HepG2 (cell line): ENCODE data around the gene SYPL2. TPM values are rescaled to one million over a fixed set of nuclear protein-coding genes. Genes with fewer than 3 reads are reported as not detected.

Experiments
- ATAC-seq: fragments of 200-7000 bp; cut with Tn5 transposase; 3 replicates; pipeline ENCODE4 v1.9.1; 2020; ENCODE audit warnings: mild to moderate bottlenecking, moderate library complexity
- BruUV-seq: library from RNA; stranded (reverse); fragments of 400-500 nt; replicated peaks from 2 replicates; lab custom pipeline; 2021; lab: Mats Ljungman, UMichigan
- CTCF ChIA-PET: fragments of 300-600 bp; formaldehyde crosslinking; extraction: SDS; loops from one replicate; lab custom pipeline; 2021; ENCODE audit warnings: low total read pairs, inconsistent platforms, low intra/inter-chr PET ratio; lab: Yijun Ruan, JAX
- POLR2A ChIA-PET: fragments of 350-600 bp; sonication (Branson Sonifier 250); formaldehyde crosslinking; loops from one replicate; lab custom pipeline; 2020; ENCODE audit warnings: antibody characterized with exemption, inconsistent platforms; lab: Yijun Ruan, JAX
- DNase-seq: peaks from one replicate; pipeline ENCODE4 v3.0.0-alpha.2; 2015; ENCODE audit warnings: low spot score
- FAIRE-seq: peaks from 3 replicates; lab custom pipeline; 2011; peaks lifted over from hg19 to GRCh38; lab: Jason Lieb, UNC
- H2AFZ ChIP-seq: one replicate; pipeline ENCODE4 v1.6.1; 2011; ENCODE audit warnings: low read length, inconsistent platforms
- H3K27ac ChIP-seq: fragments of 300-600 bp; 3 replicates; pipeline ENCODE4 v1.8.0; 2011; ENCODE audit warnings: mixed run types, mild to moderate bottlenecking, mixed read lengths, low read length, inconsistent platforms; ENCODE audit not compliant: insufficient read depth; ENCODE audit errors: extremely low read length
- H3K27me3 ChIP-seq, 2 experiments: fragments of 200-600 bp in 1 of 2; 2 replicates in 1 of 2; 3 replicates in 1 of 2; pipeline versions ENCODE4 v1.6.0 to v1.8.0; 2011; ENCODE audit warnings: low read length in 2 of 2, mild to moderate bottlenecking in 2 of 2, moderate library complexity in 2 of 2, inconsistent platforms in 1 of 2; ENCODE audit not compliant: insufficient read depth in 2 of 2, control insufficient read depth in 1 of 2
- H3K36me3 ChIP-seq, 2 experiments: fragments of 200-600 bp in 1 of 2; replicated peaks in 1 of 2; 2 replicates in 1 of 2; 3 replicates in 1 of 2; pipeline versions ENCODE4 v1.5.1 to v1.8.0; 2011; ENCODE audit warnings: low read length in 2 of 2, inconsistent platforms in 1 of 2; ENCODE audit not compliant: insufficient read depth in 2 of 2, control insufficient read depth in 1 of 2
- H3K4me1 ChIP-seq: 2 replicates; pipeline ENCODE4 v1.5.1; 2012; ENCODE audit warnings: low read length, inconsistent platforms; ENCODE audit not compliant: insufficient read depth
- H3K4me2 ChIP-seq: 2 replicates; pipeline ENCODE4 v1.6.0; 2011; ENCODE audit warnings: low read depth, low read length, inconsistent platforms
- H3K4me3 ChIP-seq, 3 experiments: fragments of 200-600 bp in 1 of 3; sonication (generic), shearing (Covaris generic) in 1 of 3; replicated peaks in 1 of 3; 2 replicates each; pipeline ENCODE4 v1.5.1; 2011 to 2016; ENCODE audit warnings: low read length in 3 of 3, inconsistent platforms in 2 of 3, low read depth in 2 of 3, mild to moderate bottlenecking in 2 of 3, control low read depth in 1 of 3, mixed read lengths in 1 of 3; ENCODE audit not compliant: insufficient read depth in 1 of 3
- H3K79me2 ChIP-seq: one replicate; pipeline ENCODE4 v1.6.1; 2011; ENCODE audit warnings: low read length, inconsistent platforms; ENCODE audit not compliant: insufficient read depth
- H3K9ac ChIP-seq: 2 replicates; pipeline ENCODE4 v1.6.0; 2011; ENCODE audit warnings: mild to moderate bottlenecking, low read depth, low read length, inconsistent platforms; ENCODE audit not compliant: insufficient read depth
- H3K9me3 ChIP-seq: 2 replicates; pipeline ENCODE4 v1.5.1; 2012; ENCODE audit warnings: mild to moderate bottlenecking, low read length
- H4K20me1 ChIP-seq: 2 replicates; pipeline ENCODE4 v1.6.0; 2011; ENCODE audit warnings: inconsistent platforms, mild to moderate bottlenecking, low read length, moderate library complexity; ENCODE audit not compliant: insufficient read depth
- ARID2 ChIP-seq: sonication (generic); formaldehyde crosslinking; IDR thresholded peaks from 2 replicates; pipeline ENCODE4 v1.8.1; 2022; ENCODE audit warnings: mild to moderate bottlenecking, missing genetic modification reagents, borderline replicate concordance
- ARNTL ChIP-seq: sonication (generic); formaldehyde crosslinking; IDR thresholded peaks from 2 replicates; pipeline ENCODE4 v1.4.0; 2020; ENCODE audit warnings: mild to moderate bottlenecking, missing genetic modification reagents
- CEBPG ChIP-seq: IDR thresholded peaks from 2 replicates; pipeline ENCODE4 v1.6.1; 2016
- DNMT3B ChIP-seq: conservative IDR thresholded peaks from 2 replicates; pipeline ENCODE4 v1.6.1; 2016; ENCODE audit warnings: missing biosample characterization, control low read depth
- EP300 ChIP-seq, 3 experiments: sonication (generic) in 1 of 3; formaldehyde crosslinking in 1 of 3; IDR thresholded peaks; 2 replicates each; pipeline versions ENCODE4 v1.5.1 to v1.6.1; 2011 to 2020; ENCODE audit warnings: low read depth in 2 of 3, low read length in 2 of 3, borderline replicate concordance in 1 of 3, improper control_type of control experiment in 1 of 3, mild to moderate bottlenecking in 1 of 3, missing genetic modification reagents in 1 of 3, moderate library complexity in 1 of 3
- NFE2 ChIP-seq: sonication (generic); formaldehyde crosslinking; IDR thresholded peaks from 2 replicates; pipeline ENCODE4 v1.4.0; 2020; ENCODE audit warnings: missing genetic modification reagents
- POGZ ChIP-seq: sonication (generic); formaldehyde crosslinking; IDR thresholded peaks from 2 replicates; pipeline ENCODE4 v1.4.0; 2020; ENCODE audit warnings: mild to moderate bottlenecking, missing genetic modification reagents
- SP5 ChIP-seq: IDR thresholded peaks from 2 replicates; pipeline ENCODE4 v1.6.1; 2016; ENCODE audit warnings: low read depth, borderline replicate concordance
- THAP11 ChIP-seq: IDR thresholded peaks from 2 replicates; pipeline ENCODE4 v1.6.1; 2016; ENCODE audit warnings: missing biosample characterization, missing genetic modification reagents
- ZNF251 ChIP-seq: sonication (generic); formaldehyde crosslinking; IDR thresholded peaks from 2 replicates; pipeline ENCODE4 v1.9.0; 2021; ENCODE audit warnings: mild to moderate bottlenecking, missing genetic modification reagents
- ZNF292 ChIP-seq: sonication (generic); formaldehyde crosslinking; IDR thresholded peaks from 2 replicates; pipeline ENCODE4 v1.8.1; 2022; ENCODE audit warnings: mild to moderate bottlenecking, low read depth, missing genetic modification reagents, borderline replicate concordance
- ZNF446 ChIP-seq: sonication (generic); formaldehyde crosslinking; IDR thresholded peaks from 2 replicates; pipeline ENCODE4 v1.5.0; 2020; ENCODE audit warnings: mild to moderate bottlenecking, missing genetic modification reagents
- ZNF746 ChIP-seq: sonication (generic); formaldehyde crosslinking; IDR thresholded peaks from 2 replicates; pipeline ENCODE4 v1.8.0; 2022; ENCODE audit warnings: mild to moderate bottlenecking, missing genetic modification reagents
- WGBS: methylation state at CpG from one replicate; pipeline ENCODE4 v1.1.6; 2017; ENCODE audit warnings: low lambda C conversion rate; 5-methylcytosine and 5-hydroxymethylcytosine counted together
- in situ Hi-C: cut with HindIII; loops from 2 replicates; pipeline ENCODE4 v1.10.0; 2017; ENCODE audit warnings: low pct_unique_long_range_greater_than_20kb; ENCODE audit not compliant: extremely low pct_ligation_motif_present
- intact Hi-C: fragments of 100-400 bp; cut with micrococcal nuclease; formaldehyde crosslinking; loops from one replicate; pipeline ENCODE4 v1.10.0; 2022; ENCODE audit not compliant: unreplicated experiment
- polyA plus RNA-seq, 8 experiments: library from polyadenylated mRNA; depleted of rRNA in 3 of 8; stranded (reverse) in 7 of 8; unstranded in 1 of 8; fragments of >200 nt; fragmentation: Illumina TruSeq in 4 of 8; extraction: Trizol in 4 of 8; gene quantifications; 2 replicates each; pipeline versions ENCODE4 v1.2.1 to v1.2.3, GENCODE V29; 2011 to 2016; ENCODE audit warnings: low read depth in 4 of 8, missing spikeins in 1 of 8, mixed read lengths in 1 of 8; ENCODE audit not compliant: insufficient read depth in 1 of 8
- total RNA-seq, 5 experiments: library from RNA; depleted of rRNA; stranded (reverse); fragments of >200 nt; fragmentation: Illumina TruSeq; extraction: Trizol; gene quantifications; 2 replicates each; pipeline ENCODE4 v1.2.3, GENCODE V29; 2016; ENCODE audit warnings: low read depth in 1 of 5
- TF ChIP-seq, protein P1 (sequence below): sonication (generic); formaldehyde crosslinking; IDR thresholded peaks from 2 replicates; pipeline ENCODE4 v1.8.0; 2022; ENCODE audit warnings: mild to moderate bottlenecking, missing genetic modification reagents; ENCODE audit not compliant: insufficient replicate concordance
- TF ChIP-seq, protein P2 (sequence below): sonication (generic); IDR thresholded peaks from 2 replicates; pipeline ENCODE4 v1.6.1; 2016; ENCODE audit warnings: low read depth, borderline replicate concordance
- TF ChIP-seq, protein P3 (sequence below): IDR thresholded peaks from 2 replicates; pipeline ENCODE4 v1.6.1; 2016

The SYPL2 gene
- total and polyA plus RNA-seq, 2 of the 13 experiments (the other 11 are each of a cell fraction or from before 2014, with no cell fraction given): 0.17 to 0.24 TPM

DNA sequence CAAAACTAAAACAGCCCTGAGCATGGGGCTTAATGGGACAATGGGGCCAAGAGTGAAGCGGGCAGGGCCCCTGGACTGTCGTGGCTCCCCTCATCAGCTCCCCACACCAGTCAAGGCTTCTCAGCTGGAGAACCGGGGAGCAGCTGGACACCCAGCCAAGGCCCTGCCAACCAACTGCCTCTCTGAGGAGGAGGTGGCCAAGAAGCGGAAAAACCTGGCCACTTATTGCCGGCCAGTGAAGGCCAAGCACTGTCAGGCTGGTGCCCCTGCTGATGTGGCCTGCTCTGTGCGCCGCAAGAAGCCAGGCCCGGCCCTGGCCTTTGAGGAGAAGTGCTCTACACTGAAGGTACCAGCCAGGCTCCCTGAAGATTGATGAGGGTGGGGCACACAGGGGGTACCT lies 25.0 kb downstream of the SYPL2 start (continued):
- TF ChIP-seq, protein P1, sequence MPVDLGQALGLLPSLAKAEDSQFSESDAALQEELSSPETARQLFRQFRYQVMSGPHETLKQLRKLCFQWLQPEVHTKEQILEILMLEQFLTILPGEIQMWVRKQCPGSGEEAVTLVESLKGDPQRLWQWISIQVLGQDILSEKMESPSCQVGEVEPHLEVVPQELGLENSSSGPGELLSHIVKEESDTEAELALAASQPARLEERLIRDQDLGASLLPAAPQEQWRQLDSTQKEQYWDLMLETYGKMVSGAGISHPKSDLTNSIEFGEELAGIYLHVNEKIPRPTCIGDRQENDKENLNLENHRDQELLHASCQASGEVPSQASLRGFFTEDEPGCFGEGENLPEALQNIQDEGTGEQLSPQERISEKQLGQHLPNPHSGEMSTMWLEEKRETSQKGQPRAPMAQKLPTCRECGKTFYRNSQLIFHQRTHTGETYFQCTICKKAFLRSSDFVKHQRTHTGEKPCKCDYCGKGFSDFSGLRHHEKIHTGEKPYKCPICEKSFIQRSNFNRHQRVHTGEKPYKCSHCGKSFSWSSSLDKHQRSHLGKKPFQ (CRISPR knock-in tag): no peak
- TF ChIP-seq CEBPG (CRISPR knock-in tag): no peak
- TF ChIP-seq, protein P2, sequence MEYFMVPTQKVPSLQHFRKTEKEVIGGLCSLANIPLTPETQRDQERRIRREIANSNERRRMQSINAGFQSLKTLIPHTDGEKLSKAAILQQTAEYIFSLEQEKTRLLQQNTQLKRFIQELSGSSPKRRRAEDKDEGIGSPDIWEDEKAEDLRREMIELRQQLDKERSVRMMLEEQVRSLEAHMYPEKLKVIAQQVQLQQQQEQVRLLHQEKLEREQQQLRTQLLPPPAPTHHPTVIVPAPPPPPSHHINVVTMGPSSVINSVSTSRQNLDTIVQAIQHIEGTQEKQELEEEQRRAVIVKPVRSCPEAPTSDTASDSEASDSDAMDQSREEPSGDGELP: no peak
- no peak for TF ChIP-seq THAP11 (CRISPR knock-in tag)

DNA sequence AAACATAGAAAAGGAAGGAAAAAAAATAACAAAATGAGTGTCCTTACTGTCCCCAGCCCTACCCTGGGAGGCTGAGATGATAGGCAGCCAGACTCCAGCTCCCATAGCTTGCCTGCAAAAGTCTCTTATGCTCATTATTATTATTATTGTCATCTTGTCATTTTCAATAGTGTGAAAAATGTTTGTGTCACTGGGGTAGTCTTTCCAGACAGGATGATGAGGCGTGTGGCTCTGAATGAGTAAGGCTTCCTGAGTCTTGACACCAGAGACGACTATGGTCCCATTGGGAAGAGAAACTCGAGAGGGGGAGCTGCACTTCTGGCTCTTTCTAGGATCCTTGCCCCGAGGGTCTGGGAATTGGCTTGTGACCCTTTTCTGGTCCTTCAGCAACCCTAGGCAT lies 26.4 kb downstream of the SYPL2 start:
- intact Hi-C loops: loop anchor here (5.0 kb wide), 1 partner anchor 65 kb away; the partner anchor contains the start of gene PSMA5
- Histone ChIP-seq H2AFZ (no peak overlapping the region), H3K4me1 (peaks cover 18% of the 10 kb centered on the region)
- in situ Hi-C loops: loop anchor here (5.0 kb wide), 1 partner anchor 40 kb away; no protein-coding TSS in a partner anchor
- CTCF ChIA-PET: interaction anchor here (2.2 kb wide), 1 partner anchor 40 kb away, joined by 32 read pairs; no protein-coding TSS in a partner anchor
- WGBS: 62% methylated on average over 4 of the region's 4 CpGs
- TF ChIP-seq ARNTL (CRISPR knock-in tag): no peak
- TF ChIP-seq EP300 (IDR thresholded peaks at IDR 0.05; ENCODE audit: low read depth in 2 of 2, low read length in 2 of 2): no peak
- no peak for TF ChIP-seq EP300 (CRISPR knock-in tag; IDR thresholded peaks at IDR 0.05; ENCODE audit: borderline replicate concordance)
- no peak for TF ChIP-seq SP5 (CRISPR knock-in tag)
- TF ChIP-seq POGZ (CRISPR knock-in tag): no peak
- TF ChIP-seq ZNF746 (CRISPR knock-in tag): no peak
- no peak for TF ChIP-seq ZNF292 (CRISPR knock-in tag)
- no peak for TF ChIP-seq DNMT3B (CRISPR knock-in tag)
- TF ChIP-seq, protein P3, sequence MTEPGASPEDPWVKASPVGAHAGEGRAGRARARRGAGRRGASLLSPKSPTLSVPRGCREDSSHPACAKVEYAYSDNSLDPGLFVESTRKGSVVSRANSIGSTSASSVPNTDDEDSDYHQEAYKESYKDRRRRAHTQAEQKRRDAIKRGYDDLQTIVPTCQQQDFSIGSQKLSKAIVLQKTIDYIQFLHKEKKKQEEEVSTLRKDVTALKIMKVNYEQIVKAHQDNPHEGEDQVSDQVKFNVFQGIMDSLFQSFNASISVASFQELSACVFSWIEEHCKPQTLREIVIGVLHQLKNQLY (CRISPR knock-in tag): no peak
- TF ChIP-seq ARID2 (CRISPR knock-in tag): no peak
- TF ChIP-seq ZNF446 (CRISPR knock-in tag): no peak
- no peak for TF ChIP-seq ZNF251 (CRISPR knock-in tag)
- no peak for TF ChIP-seq NFE2 (CRISPR knock-in tag)
- TF ChIP-seq, all 625 proteins: peak for 0
- POLR2A ChIA-PET: interaction anchor here (2.0 to 2.9 kb wide), 3 partner anchors 9 to 40 kb away, joined by 9 to 11 read pairs (median 10); partner anchors contain the start of gene ATXN7L2
- H3K4me3 ChIP-seq: no peak overlapping the region
- H3K4me2 ChIP-seq: no peak overlapping the region
- no peaks in the 10 kb centered on the region for H3K27me3 ChIP-seq
- BruUV-seq: no TSS peak
- H3K27ac ChIP-seq: no peak overlapping the region
- DNase-seq: no peak
- H3K9me3 ChIP-seq: no peaks in the 10 kb centered on the region
- no peak for FAIRE-seq
- H3K79me2 ChIP-seq: no peaks in the 10 kb centered on the region
- H4K20me1 ChIP-seq: no peaks in the 10 kb centered on the region
- peak overlapping the region; percentile 66; the same call in 1 of the 2 replicates for H3K9ac ChIP-seq
- peaks cover 2 to 6% of the 10 kb centered on the region in 2 experiments; a peak in 2 of 5 replicates for H3K36me3 ChIP-seq
- ATAC-seq: no peak
